ENCODE data around the gene STRC. TPM values are rescaled to one million over a fixed set of nuclear protein-coding genes. Genes with fewer than 3 reads are reported as not detected.
"Not testable (repeated sequence)": the region's sequence is repeated elsewhere in the genome, so short reads cannot be mapped to it uniquely, and the experiment has no call there.

Gene STRC
- total RNA-seq, 1 experiment from 2014 or later, result 0.61 TPM

- H3K4me2 ChIP-seq (ENCODE audit: insufficient read depth, insufficient read length, low read length); H3K4me1 ChIP-seq (ENCODE audit: insufficient read depth, low read length); H3K18ac ChIP-seq (ENCODE audit: insufficient read length, low read depth, low read length); H4K8ac ChIP-seq (replicated peaks; ENCODE audit: insufficient read length, low read depth, low read length); H3K4ac ChIP-seq (ENCODE audit: low read depth, low read length); H3K27me3 Mint-ChIP-seq (ENCODE audit: low read depth); H3K9me3 ChIP-seq (ENCODE audit: control insufficient read depth, low read depth, low read length); H3K14ac ChIP-seq (ENCODE audit: insufficient read depth, low read length); H4K91ac ChIP-seq (ENCODE audit: insufficient read length, low read depth, low read length); H3K4me1 Mint-ChIP-seq; H2BK120ac ChIP-seq (ENCODE audit: low read depth, low read length, poor library complexity, severe bottlenecking); H3K27me3 ChIP-seq (ENCODE audit: insufficient read depth, low read length); H2BK5ac ChIP-seq (ENCODE audit: insufficient read length, low read length); H2BK15ac ChIP-seq (ENCODE audit: low read depth, low read length); H3K27ac Mint-ChIP-seq; H3K23ac ChIP-seq (ENCODE audit: insufficient read length, low read depth, low read length); H2BK12ac ChIP-seq (ENCODE audit: insufficient read length, low read depth, low read length); H4K5ac ChIP-seq (ENCODE audit: insufficient read length, low read depth, low read length); H3K79me1 ChIP-seq (ENCODE audit: insufficient read depth, low read depth, low read length, poor library complexity, severe bottlenecking); DNase-seq; H3K9ac ChIP-seq (ENCODE audit: extremely low read depth, insufficient read length, low read length); H2AK5ac ChIP-seq (ENCODE audit: insufficient read length, low read length); H3K4me3 Mint-ChIP-seq; H3K9me3 Mint-ChIP-seq; H2AFZ ChIP-seq (ENCODE audit: low read length); H3K23me2 ChIP-seq (ENCODE audit: insufficient read length, low read depth, low read length, poor library complexity, severe bottlenecking); H3K27ac ChIP-seq (ENCODE audit: insufficient read length, low read depth, low read length); H2BK20ac ChIP-seq (ENCODE audit: low read depth, low read length, poor library complexity, severe bottlenecking); H4K20me1 ChIP-seq (ENCODE audit: control insufficient read depth, insufficient read depth, insufficient read length); H3K56ac ChIP-seq (ENCODE audit: insufficient read length, low read depth, low read length); H3T11ph ChIP-seq (ENCODE audit: low read length); H3K79me2 ChIP-seq (ENCODE audit: insufficient read depth, low read length): not testable (repeated sequence)
- WGBS (ENCODE audit: extremely low coverage, insufficient read length, low lambda C conversion rate), result no CpG with 5 or more reads among the region's 43 CpGs
- peaks cover 4 to 12% (median 12%) of the 10 kb centered on the region in 3 experiments; a peak in 5 of 7 replicates for H3K36me3 Mint-ChIP-seq (ENCODE audit: insufficient read depth in 1 of 3, low read depth in 3 of 3)
These were observed 25.0 kb downstream of the STRC start, which contains the start of gene CKMT1B for GRCh38 chr15:43593328-43594190. Gene CKMT1B (plus strand): TSS chr15:43594027. CDS start chr15:43594219, 192 bp downstream.

DNA sequence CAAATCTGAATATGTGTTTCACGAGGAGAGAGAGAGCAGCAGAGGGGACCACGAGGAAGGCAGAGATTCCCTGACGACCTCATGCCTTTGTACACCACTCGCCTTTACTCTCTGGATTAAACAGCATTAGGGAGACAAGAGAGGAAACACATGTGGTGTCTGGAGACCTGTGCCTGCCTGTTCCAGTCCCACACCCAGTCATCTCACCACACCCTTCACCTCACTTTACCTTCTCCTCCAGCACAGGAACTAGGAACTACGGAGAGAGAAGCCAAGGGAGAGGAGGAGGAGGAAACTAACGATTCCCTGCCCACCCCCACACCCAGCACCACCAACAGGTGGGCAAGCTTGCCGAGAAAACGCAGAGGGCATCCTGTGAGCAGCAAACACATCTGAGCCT, 25.8 kb downstream of the STRC start:
- H2BK20ac ChIP-seq (ENCODE audit: low read depth, low read length, poor library complexity, severe bottlenecking); H3K79me1 ChIP-seq (ENCODE audit: insufficient read depth, low read depth, low read length, poor library complexity, severe bottlenecking); H3K23ac ChIP-seq (ENCODE audit: insufficient read length, low read depth, low read length); H3K9me3 Mint-ChIP-seq; H3K23me2 ChIP-seq (ENCODE audit: insufficient read length, low read depth, low read length, poor library complexity, severe bottlenecking); H2BK15ac ChIP-seq (ENCODE audit: low read depth, low read length); H3K9me3 ChIP-seq (ENCODE audit: control insufficient read depth, low read depth, low read length); H2BK5ac ChIP-seq (ENCODE audit: insufficient read length, low read length); H3K4ac ChIP-seq (ENCODE audit: low read depth, low read length); H3T11ph ChIP-seq (ENCODE audit: low read length); H2BK120ac ChIP-seq (ENCODE audit: low read depth, low read length, poor library complexity, severe bottlenecking); H4K8ac ChIP-seq (replicated peaks; ENCODE audit: insufficient read length, low read depth, low read length); H3K27me3 Mint-ChIP-seq (ENCODE audit: low read depth); H3K9ac ChIP-seq (ENCODE audit: extremely low read depth, insufficient read length, low read length); H3K18ac ChIP-seq (ENCODE audit: insufficient read length, low read depth, low read length); H2BK12ac ChIP-seq (ENCODE audit: insufficient read length, low read depth, low read length); H3K27ac ChIP-seq (ENCODE audit: insufficient read length, low read depth, low read length); H3K27me3 ChIP-seq (ENCODE audit: insufficient read depth, low read length); H4K20me1 ChIP-seq (ENCODE audit: control insufficient read depth, insufficient read depth, insufficient read length); H3K27ac Mint-ChIP-seq; H3K56ac ChIP-seq (ENCODE audit: insufficient read length, low read depth, low read length); H3K4me3 Mint-ChIP-seq; H2AFZ ChIP-seq (ENCODE audit: low read length); H3K14ac ChIP-seq (ENCODE audit: insufficient read depth, low read length); H3K79me2 ChIP-seq (ENCODE audit: insufficient read depth, low read length); DNase-seq; H4K5ac ChIP-seq (ENCODE audit: insufficient read length, low read depth, low read length); H4K91ac ChIP-seq (ENCODE audit: insufficient read length, low read depth, low read length); H3K4me1 ChIP-seq (ENCODE audit: insufficient read depth, low read length); H2AK5ac ChIP-seq (ENCODE audit: insufficient read length, low read length); H3K4me1 Mint-ChIP-seq; H3K4me2 ChIP-seq (ENCODE audit: insufficient read depth, insufficient read length, low read length): not testable (repeated sequence)
- no CpG with 5 or more reads among the region's 8 CpGs for WGBS (ENCODE audit: extremely low coverage, insufficient read length, low lambda C conversion rate)
- peaks cover 4 to 12% (median 11%) of the 10 kb centered on the region in 3 experiments; a peak in 5 of 7 replicates for H3K36me3 Mint-ChIP-seq (ENCODE audit: insufficient read depth in 1 of 3, low read depth in 3 of 3)

Measured in H9 (cell line).